Lung (tissue), 12 donors: ENCODE data around the gene SNRPF. TPM values are rescaled to one million over a fixed set of nuclear protein-coding genes. Genes with fewer than 3 reads are reported as not detected.

ENCODE experiments used
- ATAC-seq: fragments of 200-7000 bp; cut with Tn5 transposase; one replicate; pipeline ENCODE4 v1.9.1; 2020; ENCODE audit warnings: moderate number of reproducible peaks; ENCODE audit not compliant: insufficient read depth, low FRiP score
- DNase-seq, 3 donors: peaks; one replicate each; pipeline ENCODE4 v3.0.0-alpha.2; 2013 to 2017
- H3K27ac ChIP-seq, 2 donors: one replicate each; pipeline ENCODE4 v1.5.1; 2013; ENCODE audit warnings: mild to moderate bottlenecking in 2 of 2, moderate library complexity in 2 of 2, control low read depth in 1 of 2, inconsistent platforms in 1 of 2, low read depth in 1 of 2, low read length in 1 of 2
- H3K27me3 ChIP-seq, 3 donors: one replicate each; pipeline ENCODE4 v1.5.1; 2013; ENCODE audit warnings: low read length in 2 of 3; ENCODE audit not compliant: control insufficient read depth in 3 of 3, insufficient read depth in 3 of 3
- H3K36me3 ChIP-seq, 4 donors: one replicate each; pipeline ENCODE4 v1.5.1; 2013; ENCODE audit warnings: low read length in 4 of 4, mild to moderate bottlenecking in 1 of 4, moderate library complexity in 1 of 4; ENCODE audit not compliant: control insufficient read depth in 4 of 4, insufficient read depth in 4 of 4
- H3K4me1 ChIP-seq, 5 donors: one replicate each; pipeline ENCODE4 v1.5.1; 2013; ENCODE audit warnings: low read length in 5 of 5, mild to moderate bottlenecking in 2 of 5, moderate library complexity in 1 of 5; ENCODE audit not compliant: control insufficient read depth in 5 of 5, insufficient read depth in 5 of 5
- H3K4me3 ChIP-seq: one replicate; pipeline ENCODE4 v1.5.1; 2013; ENCODE audit warnings: mild to moderate bottlenecking, control low read depth, moderate library complexity
- H3K9ac ChIP-seq, 2 donors: one replicate each; pipeline ENCODE4 v1.5.1; 2013; ENCODE audit warnings: low read length in 2 of 2, control low read depth in 1 of 2; ENCODE audit not compliant: insufficient read depth in 1 of 2
- H3K9me3 ChIP-seq, 4 donors: one replicate each; pipeline ENCODE4 v1.5.1; 2013; ENCODE audit warnings: low read length in 3 of 4, mild to moderate bottlenecking in 1 of 4, moderate library complexity in 1 of 4; ENCODE audit not compliant: control insufficient read depth in 4 of 4, insufficient read depth in 3 of 4
- WGBS, 2 donors: extraction: QIAGEN DNeasy Blood & Tissue Kit; methylation state at CpG; one replicate each; pipeline ENCODE4 v1.1.7; 2013; 5-methylcytosine and 5-hydroxymethylcytosine counted together
- polyA plus RNA-seq, 2 donors: library from polyadenylated mRNA; stranded (reverse); fragments of 200-250 nt; gene quantifications; one replicate each; pipeline ENCODE4 v1.2.1, GENCODE V29; 2013
- total RNA-seq, 2 donors: library from RNA; depleted of rRNA in 1 of 2; stranded (reverse); fragments of >200 nt in 1 of 2; gene quantifications; one replicate each; pipeline ENCODE4 v1.2.1, GENCODE V29; 2014 to 2021
- TF ChIP-seq, protein P1 (sequence below): IDR thresholded peaks from 2 replicates; pipeline ENCODE4 v1.5.1; 2012; ENCODE audit warnings: mild to moderate bottlenecking; ENCODE audit errors: control extremely low read depth, extremely low read depth
- donor health status: control.
- donor health status: control.
- donor health status: Bipolar disorder and iron deficiency.
- donor health status: healthy.
- donor health status: DM: yes; HTN: yes; CAD: no.

SNRPF gene
- total and polyA plus RNA-seq, 4 donors = 11.7 to 83.1 (median 26.2) TPM

DNA sequence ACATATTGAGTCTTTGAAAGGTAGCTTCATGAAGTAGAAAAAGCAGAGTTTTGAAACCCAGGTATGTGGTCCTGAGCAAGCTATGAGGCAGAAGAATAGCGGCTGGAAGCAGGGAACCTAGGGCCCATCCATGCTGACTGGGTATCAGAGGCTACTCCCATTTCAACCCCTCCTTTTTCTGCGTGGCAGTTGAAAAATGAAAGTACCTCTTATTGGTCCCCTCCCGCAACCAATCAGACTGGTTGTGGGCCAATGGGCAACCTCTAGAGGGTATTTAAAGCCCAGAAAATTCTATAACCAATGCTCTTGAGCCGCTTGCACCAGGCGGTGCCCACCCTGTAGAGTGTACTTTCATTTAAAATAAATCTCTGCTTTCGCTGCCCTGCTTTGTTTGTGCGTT is 1.6 kb upstream of the SNRPF start:
- peaks cover 0 to 2% (median 0%) of the 10 kb centered on the region in 4 donors for H3K9me3 ChIP-seq
- H3K36me3 ChIP-seq = peaks cover 1 to 10% (median 8%) of the 10 kb centered on the region in 4 donors
- TF ChIP-seq, protein P1, sequence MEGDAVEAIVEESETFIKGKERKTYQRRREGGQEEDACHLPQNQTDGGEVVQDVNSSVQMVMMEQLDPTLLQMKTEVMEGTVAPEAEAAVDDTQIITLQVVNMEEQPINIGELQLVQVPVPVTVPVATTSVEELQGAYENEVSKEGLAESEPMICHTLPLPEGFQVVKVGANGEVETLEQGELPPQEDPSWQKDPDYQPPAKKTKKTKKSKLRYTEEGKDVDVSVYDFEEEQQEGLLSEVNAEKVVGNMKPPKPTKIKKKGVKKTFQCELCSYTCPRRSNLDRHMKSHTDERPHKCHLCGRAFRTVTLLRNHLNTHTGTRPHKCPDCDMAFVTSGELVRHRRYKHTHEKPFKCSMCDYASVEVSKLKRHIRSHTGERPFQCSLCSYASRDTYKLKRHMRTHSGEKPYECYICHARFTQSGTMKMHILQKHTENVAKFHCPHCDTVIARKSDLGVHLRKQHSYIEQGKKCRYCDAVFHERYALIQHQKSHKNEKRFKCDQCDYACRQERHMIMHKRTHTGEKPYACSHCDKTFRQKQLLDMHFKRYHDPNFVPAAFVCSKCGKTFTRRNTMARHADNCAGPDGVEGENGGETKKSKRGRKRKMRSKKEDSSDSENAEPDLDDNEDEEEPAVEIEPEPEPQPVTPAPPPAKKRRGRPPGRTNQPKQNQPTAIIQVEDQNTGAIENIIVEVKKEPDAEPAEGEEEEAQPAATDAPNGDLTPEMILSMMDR = no peak
- no peak overlapping the region for H3K9ac ChIP-seq
- WGBS, 2 donors = 94 to 95% methylated on average over 7 of the region's 7 CpGs
- H3K4me1 ChIP-seq = peaks cover 0 to 9% (median 5%) of the 10 kb centered on the region in 5 donors
- no peaks in the 10 kb centered on the region for H3K27me3 ChIP-seq
- no peak overlapping the region for H3K27ac ChIP-seq
- DNase-seq (no peak), ATAC-seq (no peak)
- no peak overlapping the region for H3K4me3 ChIP-seq

DNA sequence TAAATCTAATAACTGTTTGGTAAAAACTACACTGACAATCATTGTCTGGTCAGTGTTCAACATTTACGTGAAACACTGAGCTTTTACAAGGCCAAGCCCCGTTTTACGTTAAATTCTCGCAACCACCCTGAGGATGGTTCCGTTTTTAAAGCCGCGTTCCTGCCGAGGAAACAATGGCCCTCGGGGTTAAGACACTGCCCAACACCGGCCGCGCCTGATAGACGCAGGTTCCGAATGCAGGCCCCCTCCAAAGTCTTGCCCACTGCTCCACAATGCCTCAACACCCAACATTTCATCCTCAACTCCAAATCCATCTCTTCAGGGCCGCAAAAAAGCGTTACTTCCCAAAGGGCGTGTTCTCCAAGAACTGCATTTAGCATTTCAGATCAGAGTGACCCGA is 953 bp upstream of the SNRPF start:
- 30 to 53% methylated on average over 18 of the region's 18 CpGs for WGBS, 2 donors
- Histone ChIP-seq H3K27ac (no peak overlapping the region), H3K27me3 (no peaks in the 10 kb centered on the region), H3K4me1 (peaks cover 0 to 9% (median 5%) of the 10 kb centered on the region in 5 donors), H3K4me3 (no peak overlapping the region), H3K9ac (no peak overlapping the region), H3K36me3 (peaks cover 6 to 17% (median 12%) of the 10 kb centered on the region in 4 donors), H3K9me3 (peaks cover 0 to 2% (median 0%) of the 10 kb centered on the region in 4 donors)
- no peak for DNase-seq
- TF ChIP-seq, protein P1 = no peak
- no peak for ATAC-seq

GRCh38 chr12:95859344-95859816 is 628 bp downstream of the SNRPF start:
- Histone ChIP-seq H3K4me1 (peaks cover 0 to 9% (median 6%) of the 10 kb centered on the region in 5 donors), H3K27me3 (no peaks in the 10 kb centered on the region), H3K4me3 (peak overlapping the region; percentile 77), H3K27ac (peak overlapping the region; percentile 76 to 82), H3K36me3 (peaks cover 6 to 28% (median 19%) of the 10 kb centered on the region in 4 donors), H3K9ac (peak overlapping the region; percentile 69 to 90), H3K9me3 (peaks cover 0 to 2% (median 0%) of the 10 kb centered on the region in 4 donors)
- TF ChIP-seq, protein P1 = no peak
- ATAC-seq (no peak), DNase-seq (peak; percentile 14 to 51 (median 46))
- WGBS, 2 donors = 0 to 2% methylated on average over 13 of the region's 13 CpGs
